Trophoblast cell (in vitro differentiated cells and primary cell): ENCODE data around the gene TRAF2.

Experiments used
- DNase-seq, 2 donors: peaks; one replicate each; pipeline ENCODE4 v3.0.0-alpha.2; 2016
- H2AFZ ChIP-seq: 2 replicates; pipeline ENCODE4 v1.6.1; 2013; ENCODE audit warnings: low read length, moderate library complexity, mild to moderate bottlenecking; ENCODE audit not compliant: insufficient read depth, poor library complexity
- H2AK5ac ChIP-seq: 2 replicates; pipeline ENCODE4 v1.6.1; 2013; ENCODE audit warnings: mild to moderate bottlenecking, low read length
- H2BK120ac ChIP-seq: 2 replicates; pipeline ENCODE4 v1.6.1; 2013; ENCODE audit warnings: low read length, mild to moderate bottlenecking, moderate library complexity; ENCODE audit not compliant: insufficient read depth, poor library complexity
- H2BK12ac ChIP-seq: 2 replicates; pipeline ENCODE4 v1.6.1; 2013; ENCODE audit warnings: mild to moderate bottlenecking, low read length, moderate library complexity
- H2BK5ac ChIP-seq: 2 replicates; pipeline ENCODE4 v1.6.1; 2013; ENCODE audit warnings: low read length, low read depth, moderate library complexity, mild to moderate bottlenecking; ENCODE audit not compliant: poor library complexity
- H3K14ac ChIP-seq: 2 replicates; pipeline ENCODE4 v1.6.1; 2013; ENCODE audit warnings: mild to moderate bottlenecking, low read length
- H3K18ac ChIP-seq: 2 replicates; pipeline ENCODE4 v1.6.1; 2013; ENCODE audit warnings: mild to moderate bottlenecking, low read length
- H3K23ac ChIP-seq: 2 replicates; pipeline ENCODE4 v1.6.1; 2013; ENCODE audit warnings: low read length
- H3K27ac ChIP-seq: 2 replicates; pipeline ENCODE4 v1.5.1; 2013; ENCODE audit warnings: low read depth, mild to moderate bottlenecking, inconsistent platforms, low read length, moderate library complexity
- H3K27me3 ChIP-seq: 2 replicates; pipeline ENCODE4 v1.6.1; 2013; ENCODE audit warnings: inconsistent platforms, mild to moderate bottlenecking, low read length, moderate library complexity; ENCODE audit not compliant: insufficient read depth
- H3K36me3 ChIP-seq, 2 experiments: 1 replicate in 1 of 2; 2 replicates in 1 of 2; pipeline ENCODE4 v1.6.1; 2013; ENCODE audit warnings: low read length in 2 of 2, mild to moderate bottlenecking in 2 of 2, moderate library complexity in 1 of 2; ENCODE audit not compliant: insufficient read depth in 2 of 2, control insufficient read depth in 1 of 2
- H3K4ac ChIP-seq: 2 replicates; pipeline ENCODE4 v1.6.1; 2013; ENCODE audit warnings: low read depth, mild to moderate bottlenecking, low read length, moderate library complexity
- H3K4me1 ChIP-seq, 2 experiments: 1 replicate in 1 of 2; 2 replicates in 1 of 2; pipeline ENCODE4 v1.6.1; 2013; ENCODE audit warnings: low read length in 2 of 2, mild to moderate bottlenecking in 2 of 2, moderate library complexity in 1 of 2; ENCODE audit not compliant: insufficient read depth in 2 of 2, control insufficient read depth in 1 of 2
- H3K4me2 ChIP-seq: 2 replicates; pipeline ENCODE4 v1.6.1; 2013; ENCODE audit warnings: inconsistent platforms, mild to moderate bottlenecking, low read length, moderate library complexity
- H3K4me3 ChIP-seq: 2 replicates; pipeline ENCODE4 v1.5.1; 2013; ENCODE audit warnings: mild to moderate bottlenecking, low read depth, low read length, inconsistent platforms
- H3K79me1 ChIP-seq: one replicate; pipeline ENCODE4 v1.6.1; 2013; ENCODE audit warnings: low read length
- H3K79me2 ChIP-seq: 2 replicates; pipeline ENCODE4 v1.6.1; 2013; ENCODE audit warnings: low read length, mild to moderate bottlenecking; ENCODE audit not compliant: control insufficient read depth, insufficient read depth, poor library complexity
- H3K9ac ChIP-seq: 2 replicates; pipeline ENCODE4 v1.6.1; 2013; ENCODE audit warnings: mild to moderate bottlenecking, low read length
- H3K9me3 ChIP-seq: 2 replicates; pipeline ENCODE4 v1.6.1; 2013; ENCODE audit warnings: low read depth, mild to moderate bottlenecking, control low read depth, inconsistent platforms, low read length; ENCODE audit not compliant: insufficient read depth
- H4K12ac ChIP-seq: 2 replicates; pipeline ENCODE4 v1.6.1; 2013; ENCODE audit warnings: low read depth, mild to moderate bottlenecking, low read length, moderate library complexity
- H4K8ac ChIP-seq: 2 replicates; pipeline ENCODE4 v1.6.1; 2013; ENCODE audit warnings: low read depth, mild to moderate bottlenecking, low read length, moderate library complexity
- H4K91ac ChIP-seq: one replicate; pipeline ENCODE4 v1.6.1; 2013; ENCODE audit warnings: low read depth, mild to moderate bottlenecking, low read length, moderate library complexity
- WGBS: extraction: QIAGEN DNeasy Blood & Tissue Kit; methylation state at CpG from one replicate; pipeline ENCODE4 v1.1.7; 2013; ENCODE audit warnings: missing lambda C conversion rate; ENCODE audit not compliant: insufficient read length, insufficient coverage; ENCODE audit errors: extremely low coverage; 5-methylcytosine and 5-hydroxymethylcytosine counted together

TRAF2 gene

GRCh38 chr9:136921718-136922117 lies 35.4 kb downstream of the TRAF2 start:
- WGBS = no CpG with 5 or more reads among the region's 10 CpGs
- H3K9ac ChIP-seq = no peak overlapping the region
- H3K9me3 ChIP-seq = peaks cover 3% of the 10 kb centered on the region
- H3K79me1 ChIP-seq = peaks cover 5% of the 10 kb centered on the region
- no peak overlapping the region for H4K91ac ChIP-seq
- no peak overlapping the region for H4K8ac ChIP-seq
- no peak overlapping the region for H2BK12ac ChIP-seq
- H3K27me3 ChIP-seq = no peaks in the 10 kb centered on the region
- H3K4ac ChIP-seq = no peak overlapping the region
- peaks cover 59 to 71% of the 10 kb centered on the region in 2 experiments for H3K36me3 ChIP-seq
- H3K27ac ChIP-seq = no peak overlapping the region
- H3K14ac ChIP-seq = no peak overlapping the region
- no peak overlapping the region for H3K4me3 ChIP-seq
- no peaks in the 10 kb centered on the region for H3K79me2 ChIP-seq
- H4K12ac ChIP-seq = no peak overlapping the region
- no peak overlapping the region for H2AK5ac ChIP-seq
- H2BK120ac ChIP-seq = no peak overlapping the region
- no peak for DNase-seq
- no peak overlapping the region for H2BK5ac ChIP-seq
- H3K4me1 ChIP-seq = peaks cover 8 to 11% of the 10 kb centered on the region in 2 experiments
- no peak overlapping the region for H2AFZ ChIP-seq
- H3K18ac ChIP-seq = no peak overlapping the region
- H3K23ac ChIP-seq = no peak overlapping the region
- no peak overlapping the region for H3K4me2 ChIP-seq

- H3K9ac ChIP-seq = no peak overlapping the region
- H4K12ac ChIP-seq = no peak overlapping the region
- no peak overlapping the region for H4K8ac ChIP-seq
- WGBS = no CpG with 5 or more reads among the region's 19 CpGs
- no peak overlapping the region for H2BK12ac ChIP-seq
- no peak overlapping the region for H4K91ac ChIP-seq
- H3K4ac ChIP-seq = no peak overlapping the region
- no peak overlapping the region for H3K4me3 ChIP-seq
- H2BK120ac ChIP-seq = no peak overlapping the region
- peaks cover 5% of the 10 kb centered on the region for H3K79me1 ChIP-seq
- no peak overlapping the region for H2BK5ac ChIP-seq
- H3K23ac ChIP-seq = no peak overlapping the region
- H3K79me2 ChIP-seq = no peaks in the 10 kb centered on the region
- H3K4me1 ChIP-seq = peaks cover 8 to 13% of the 10 kb centered on the region in 2 experiments
- H3K27me3 ChIP-seq = no peaks in the 10 kb centered on the region
- peaks cover 55 to 69% of the 10 kb centered on the region in 2 experiments for H3K36me3 ChIP-seq
- no peak for DNase-seq
- no peak overlapping the region for H3K14ac ChIP-seq
- peaks cover 2% of the 10 kb centered on the region for H3K9me3 ChIP-seq
- no peak overlapping the region for H3K27ac ChIP-seq
- no peak overlapping the region for H3K4me2 ChIP-seq
- H2AFZ ChIP-seq = no peak overlapping the region
- no peak overlapping the region for H2AK5ac ChIP-seq
- H3K18ac ChIP-seq = no peak overlapping the region
These were observed 36.2 kb downstream of the TRAF2 start for GRCh38 chr9:136922540-136922939.

- Histone ChIP-seq H4K91ac (no peak overlapping the region), H3K27me3 (no peaks in the 10 kb centered on the region), H3K4me1 (peaks cover 8 to 14% of the 10 kb centered on the region in 2 experiments), H3K36me3 (peaks cover 61 to 72% of the 10 kb centered on the region in 2 experiments), H2BK12ac (no peak overlapping the region), H3K14ac (no peak overlapping the region), H3K4me3 (no peak overlapping the region), H3K79me1 (peaks cover 5% of the 10 kb centered on the region), H3K23ac (no peak overlapping the region), H2AFZ (no peak overlapping the region), H4K12ac (no peak overlapping the region), H2BK120ac (no peak overlapping the region), H3K27ac (no peak overlapping the region), H3K4me2 (no peak overlapping the region), H2AK5ac (no peak overlapping the region), H2BK5ac (no peak overlapping the region), H3K9ac (no peak overlapping the region), H3K18ac (no peak overlapping the region), H4K8ac (no peak overlapping the region), H3K9me3 (peaks cover 2% of the 10 kb centered on the region), H3K79me2 (no peaks in the 10 kb centered on the region), H3K4ac (no peak overlapping the region)
- WGBS = no CpG with 5 or more reads among the region's 19 CpGs
- DNase-seq = no peak
These were observed 37.6 kb downstream of the TRAF2 start for GRCh38 chr9:136923881-136924280.

- Histone ChIP-seq H3K9ac (no peak overlapping the region), H3K4me2 (no peak overlapping the region), H3K79me1 (peaks cover 5% of the 10 kb centered on the region), H4K12ac (peak overlapping the region; percentile 35), H3K36me3 (peaks cover 51 to 65% of the 10 kb centered on the region in 2 experiments), H3K9me3 (peaks cover 2% of the 10 kb centered on the region), H2BK120ac (peak overlapping the region; percentile 55), H3K27ac (peak overlapping the region; percentile 8), H4K91ac (peak overlapping the region; percentile 85), H3K23ac (no peak overlapping the region), H3K79me2 (no peaks in the 10 kb centered on the region), H4K8ac (peak overlapping the region; percentile 63), H3K4ac (no peak overlapping the region), H3K14ac (peak overlapping the region; percentile 54), H3K27me3 (no peaks in the 10 kb centered on the region), H2BK12ac (peak overlapping the region; percentile 23), H3K4me3 (no peak overlapping the region), H3K18ac (peak overlapping the region; percentile 73), H3K4me1 (peaks cover 8 to 14% of the 10 kb centered on the region in 2 experiments), H2AK5ac (no peak overlapping the region), H2BK5ac (peak overlapping the region; percentile 29), H2AFZ (no peak overlapping the region)
- DNase-seq = peak; percentile 45 to 71
- no CpG with 5 or more reads among the region's 33 CpGs for WGBS
These were observed 39.3 kb downstream of the TRAF2 start for GRCh38 chr9:136925414-136926153.
